ENCODE data around the gene ZNF513. TPM values are rescaled to one million over a fixed set of nuclear protein-coding genes. Genes with fewer than 3 reads are reported as not detected.
"Not testable (repeated sequence)": the region's sequence is repeated elsewhere in the genome, so short reads cannot be mapped to it uniquely, and the experiment has no call there.

ZNF513 gene
- total RNA-seq, 1 donor from 2014 or later: 17.0 TPM

- DNase-seq (ENCODE audit: low spot score) (no peak), ATAC-seq (peak; percentile 18)
- intact Hi-C loops (cut with DNase I): no loop called here
These were observed 11.0 kb downstream of the ZNF513 start for GRCh38 chr2:27369471-27370025.

- intact Hi-C loops (cut with DNase I): no loop called here
- DNase-seq (ENCODE audit: low spot score): no peak
- no peak for ATAC-seq
These were observed 16.6 kb downstream of the ZNF513 start for GRCh38 chr2:27363933-27364332.

GRCh38 chr2:27362678-27363420 is 17.7 kb downstream of the ZNF513 start:
- DNase-seq (ENCODE audit: low spot score): no peak
- intact Hi-C loops (cut with DNase I): no loop called here
- no peak for ATAC-seq

- DNase-seq (ENCODE audit: low spot score) (peak; percentile 95), ATAC-seq (peak; percentile 97)
- intact Hi-C loops (cut with DNase I): no loop called here
These were observed 24.0 kb downstream of the ZNF513 start, which contains the start of gene GTF3C2 for GRCh38 chr2:27356382-27357181. TSS of gene GTF3C2 (minus strand) at chr2:27356764. CDS start at chr2:27343554, 13,210 bp downstream.

- intact Hi-C loops (cut with DNase I): no loop called here
- ATAC-seq (peak; percentile 39), DNase-seq (ENCODE audit: low spot score) (no peak)
These were observed 24.5 kb downstream of the ZNF513 start for GRCh38 chr2:27356056-27356381.

- intact Hi-C loops (cut with DNase I): no loop called here
- ATAC-seq (no peak), DNase-seq (ENCODE audit: low spot score) (no peak)
These were observed 26.0 kb downstream of the ZNF513 start for GRCh38 chr2:27354597-27354927.

- DNase-seq (ENCODE audit: low spot score): no peak
- ATAC-seq: no peak
- intact Hi-C loops (cut with DNase I): no loop called here
These were observed 26.6 kb downstream of the ZNF513 start for GRCh38 chr2:27353762-27354596.

GRCh38 chr2:27353386-27353761 is 27.2 kb downstream of the ZNF513 start:
- ATAC-seq; intact Hi-C loops (cut with DNase I); DNase-seq (ENCODE audit: low spot score): not testable (repeated sequence)

GRCh38 chr2:27351802-27352598 is 28.5 kb downstream of the ZNF513 start:
- no peak for DNase-seq (ENCODE audit: low spot score)
- ATAC-seq: no peak

GRCh38 chr2:27350106-27350693 is 30.3 kb downstream of the ZNF513 start:
- no peak for ATAC-seq
- DNase-seq (ENCODE audit: low spot score): no peak
- intact Hi-C loops (cut with DNase I): no loop called here

More at GRCh38 chr2:27351802-27352598, 28.5 kb downstream of the ZNF513 start:
- intact Hi-C loops (cut with DNase I): no loop called here

- DNase-seq (ENCODE audit: low spot score) (no peak), ATAC-seq (peak; percentile 62)
- intact Hi-C loops (cut with DNase I): no loop called here
These were observed 32.9 kb downstream of the ZNF513 start for GRCh38 chr2:27347641-27348040.

- DNase-seq (ENCODE audit: low spot score): no peak
- no peak for ATAC-seq
- intact Hi-C loops (cut with DNase I): no loop called here
These were observed 44.4 kb downstream of the ZNF513 start for GRCh38 chr2:27336173-27336572.

- no peak for DNase-seq (ENCODE audit: low spot score)
- ATAC-seq: no peak
- intact Hi-C loops (cut with DNase I): no loop called here
These were observed 45.2 kb downstream of the ZNF513 start for GRCh38 chr2:27335311-27335710.

Other genes starting within 250 kb of the ZNF513 start
- gene PREB, start 246.1 kb downstream of the ZNF513 start, total RNA-seq: 30.3 TPM
- gene PRR30, start 241.3 kb downstream of the ZNF513 start, total RNA-seq: not detected
- not detected for gene TCF23, start 231.7 kb downstream of the ZNF513 start, total RNA-seq
- gene ATRAID, start 168.7 kb downstream of the ZNF513 start, total RNA-seq: 92.1 TPM
- 22.6 TPM for gene SLC5A6, start 168.5 kb downstream of the ZNF513 start, total RNA-seq
- gene CAD, start 163.4 kb downstream of the ZNF513 start, total RNA-seq: 31.4 TPM
- not detected for gene SLC30A3, start 117.7 kb downstream of the ZNF513 start, total RNA-seq
- gene DNAJC5G, start 105.3 kb downstream of the ZNF513 start, total RNA-seq: not detected
- 0.31 TPM for gene TRIM54, start 98.3 kb downstream of the ZNF513 start, total RNA-seq
- 2.4 TPM for gene UCN, start 72.3 kb downstream of the ZNF513 start, total RNA-seq
- 53.5 TPM for gene MPV17, start 57.6 kb downstream of the ZNF513 start, total RNA-seq
- gene GTF3C2, start 24.0 kb downstream of the ZNF513 start, total RNA-seq: 57.1 TPM
- 39.1 TPM for gene EIF2B4, start 10.4 kb downstream of the ZNF513 start, total RNA-seq
- 79.1 TPM for gene SNX17, start 10.1 kb downstream of the ZNF513 start, total RNA-seq
- 37.8 TPM for gene PPM1G, start 28.9 kb upstream of the ZNF513 start, total RNA-seq
- gene NRBP1, start 47.9 kb upstream of the ZNF513 start, total RNA-seq: 77.6 TPM
- 2.6 TPM for gene KRTCAP3, start 61.6 kb upstream of the ZNF513 start, total RNA-seq
- 48.5 TPM for gene IFT172, start 109.0 kb upstream of the ZNF513 start, total RNA-seq
- 6.3 TPM for gene FNDC4, start 114.5 kb upstream of the ZNF513 start, total RNA-seq
- 0.71 TPM for gene GCKR, start 116.1 kb upstream of the ZNF513 start, total RNA-seq
- 46.1 TPM for gene ZNF512, start 202.3 kb upstream of the ZNF513 start, total RNA-seq
- 7.6 TPM for gene CCDC121, start 248.3 kb upstream of the ZNF513 start, total RNA-seq
- 17.9 TPM for gene GPN1, start 248.3 kb upstream of the ZNF513 start, total RNA-seq